Measurements from ENCODE around the gene S100A1.
A peak's percentile ranks its signal among the peaks of the same experiment; 100 is the strongest.
"Not testable (repeated sequence)": the region's sequence is repeated elsewhere in the genome, so short reads cannot be mapped to it uniquely, and the experiment has no call there.

The S100A1 gene

DNA sequence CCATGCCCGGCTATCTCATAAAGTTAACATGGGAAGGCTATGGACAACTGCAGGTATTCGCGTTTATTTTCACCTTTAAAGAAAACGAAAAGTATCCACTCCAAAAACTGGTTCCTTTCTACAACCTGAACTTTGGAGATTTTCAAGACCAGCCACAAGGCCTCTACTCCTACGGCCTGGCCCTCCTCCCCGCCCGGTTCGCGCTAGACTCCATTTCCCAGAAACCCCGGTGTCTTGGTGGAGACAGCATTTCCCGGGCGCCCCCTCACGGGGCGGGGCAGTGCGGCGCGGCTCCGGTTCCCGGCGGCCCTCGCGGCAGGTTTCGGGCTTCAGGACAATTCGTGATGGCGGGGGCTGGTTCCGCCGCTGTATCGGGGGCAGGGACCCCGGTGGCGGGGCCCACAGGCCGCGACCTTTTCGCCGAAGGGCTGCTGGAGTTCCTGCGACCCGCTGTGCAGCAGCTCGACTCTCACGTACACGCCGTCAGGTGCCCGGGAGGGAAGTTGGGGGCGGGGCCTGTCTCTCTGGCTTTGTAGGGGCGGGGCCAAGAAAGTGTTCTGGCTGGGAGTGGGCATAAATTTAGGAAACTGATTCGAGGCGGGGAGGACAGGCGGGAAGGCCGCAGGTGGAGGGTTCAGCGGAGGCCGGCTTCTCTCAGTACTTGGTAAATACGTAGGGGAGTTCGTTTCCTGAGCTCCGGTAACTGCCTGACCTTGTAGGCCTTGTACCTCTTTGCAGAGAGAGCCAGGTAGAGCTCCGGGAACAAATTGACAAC, 30.4 kb downstream of the S100A1 start, which contains the start of gene SNAPIN:
Gene SNAPIN, plus strand, starts transcription at position 304 of the 775 bp plus-strand sequence. Its CDS starts 41 bp downstream, at position 345.
- peak; percentile 80 for DNase-seq

DNA sequence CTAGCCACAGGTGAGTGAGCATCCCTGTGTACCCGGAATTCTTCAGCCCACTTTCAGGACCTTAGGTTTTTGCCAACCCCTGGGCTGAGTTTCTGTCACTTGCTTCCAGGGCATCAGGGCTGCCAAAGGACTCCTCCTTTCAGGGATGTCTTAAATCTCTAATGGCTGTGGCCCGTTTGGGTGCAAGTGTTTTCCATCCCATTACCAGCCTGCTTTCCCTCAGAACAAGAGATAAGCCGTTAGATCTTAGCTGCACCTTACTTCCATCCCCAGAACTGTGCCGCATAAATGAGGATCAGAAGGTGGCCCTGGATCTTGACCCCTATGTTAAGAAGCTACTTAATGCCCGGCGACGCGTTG, 30.9 kb downstream of the S100A1 start:
- no peak for DNase-seq

DNA sequence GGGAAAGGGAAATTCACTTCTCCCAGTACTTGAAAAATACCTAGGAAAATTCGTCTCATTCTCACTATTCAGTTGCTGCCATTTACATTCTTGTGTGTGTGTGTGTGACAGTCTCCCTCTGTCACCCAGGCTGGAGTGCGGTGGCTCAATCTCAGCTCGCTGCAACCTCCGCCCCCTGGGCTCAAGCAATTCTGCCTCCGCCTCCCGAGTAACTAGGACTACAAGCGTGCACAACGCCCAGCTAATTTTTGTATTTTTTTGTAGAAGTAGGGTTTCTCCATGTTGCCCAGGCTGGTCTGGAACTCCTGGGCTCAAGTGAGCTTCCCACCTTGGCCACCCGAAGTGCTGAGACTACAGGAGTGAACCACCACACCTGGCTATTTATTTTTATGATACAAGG, 31.4 kb downstream of the S100A1 start:
- DNase-seq = no peak

DNA sequence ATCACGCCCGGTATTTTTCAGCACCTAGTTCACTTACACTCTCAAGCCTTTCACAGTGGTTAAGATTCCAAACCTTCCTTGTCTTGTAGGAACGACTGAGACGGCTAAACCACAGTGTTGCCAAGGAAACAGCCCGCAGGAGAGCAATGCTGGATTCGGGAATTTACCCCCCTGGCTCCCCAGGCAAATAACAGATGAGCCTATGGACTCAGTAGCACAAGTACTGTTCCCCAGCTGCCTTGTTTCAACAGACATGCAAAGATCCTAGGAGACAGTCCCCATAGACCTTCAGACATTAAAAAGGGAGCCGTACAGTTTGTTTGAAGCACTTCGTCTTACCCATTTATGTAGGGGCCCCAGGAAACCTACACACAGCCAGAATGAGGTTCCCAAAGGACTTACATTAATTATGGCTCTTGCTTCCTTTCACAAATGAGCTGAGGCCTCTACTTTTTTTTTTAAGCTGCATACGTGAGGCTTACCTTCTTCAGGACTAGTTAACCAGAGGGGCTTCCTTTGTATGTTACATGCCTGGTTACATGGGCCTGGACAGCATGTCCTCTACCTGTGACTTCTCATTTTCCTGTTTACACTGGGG, 33.0 kb downstream of the S100A1 start:
- no peak for DNase-seq

DNA sequence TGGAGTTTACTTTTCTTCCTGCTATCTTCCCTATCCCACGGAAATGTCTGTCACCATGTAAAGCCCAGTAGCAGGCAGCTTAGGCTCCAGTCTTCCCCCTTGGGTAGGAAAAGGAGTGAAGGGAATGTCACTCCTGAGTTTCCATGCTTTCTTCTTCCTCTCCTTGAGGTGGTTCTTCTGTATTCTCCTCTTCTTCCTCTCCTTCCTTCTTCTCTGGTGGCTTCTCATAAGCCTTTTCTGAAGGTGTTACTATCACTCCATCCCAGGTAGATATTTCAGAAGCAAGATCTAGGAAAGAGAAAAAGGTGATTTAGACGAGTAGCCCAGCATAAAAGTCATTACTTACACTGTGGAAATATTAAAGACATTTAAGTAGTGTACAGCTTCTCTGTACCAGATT, 34.0 kb downstream of the S100A1 start:
- no peak for DNase-seq

DNA sequence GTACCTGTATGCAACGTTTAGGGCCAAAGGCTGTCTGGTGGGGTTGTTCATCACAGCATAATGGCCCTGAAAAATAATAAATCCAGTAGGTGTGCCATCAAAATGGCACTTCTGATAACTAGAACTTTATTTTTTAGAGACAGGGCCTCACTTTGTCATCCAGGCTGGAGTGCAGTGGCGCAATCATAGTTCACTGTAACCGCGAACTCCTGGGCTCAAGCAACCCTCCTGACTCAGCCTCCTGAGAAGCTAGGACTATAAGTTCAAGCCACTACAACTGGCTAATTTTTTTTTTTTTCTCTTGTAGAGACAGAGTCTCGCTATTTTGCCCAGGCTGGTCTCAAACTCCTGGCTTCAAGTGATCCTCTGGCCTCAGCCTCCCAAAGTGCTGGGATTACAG, 35.0 kb downstream of the S100A1 start:
- DNase-seq = no peak

DNA sequence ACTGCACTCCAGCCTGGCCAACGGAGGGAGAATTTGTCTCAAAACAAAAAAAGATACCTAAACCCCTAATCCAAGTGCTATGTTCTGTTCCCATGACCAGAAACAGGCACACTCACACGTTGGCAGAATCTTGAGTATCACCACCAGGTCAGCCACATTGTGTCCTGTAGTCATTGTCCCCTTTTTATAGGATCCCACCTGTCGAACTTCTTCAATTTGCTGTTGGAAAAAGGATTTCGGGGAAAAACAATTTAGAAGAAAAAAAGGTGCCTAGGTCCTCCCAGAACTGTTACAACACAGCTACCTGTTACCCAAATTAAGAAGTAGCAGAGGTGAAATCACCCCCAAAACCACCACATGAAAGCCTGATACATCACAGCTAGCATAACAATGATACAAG, 39.2 kb downstream of the S100A1 start:
- DNase-seq = no peak

DNA sequence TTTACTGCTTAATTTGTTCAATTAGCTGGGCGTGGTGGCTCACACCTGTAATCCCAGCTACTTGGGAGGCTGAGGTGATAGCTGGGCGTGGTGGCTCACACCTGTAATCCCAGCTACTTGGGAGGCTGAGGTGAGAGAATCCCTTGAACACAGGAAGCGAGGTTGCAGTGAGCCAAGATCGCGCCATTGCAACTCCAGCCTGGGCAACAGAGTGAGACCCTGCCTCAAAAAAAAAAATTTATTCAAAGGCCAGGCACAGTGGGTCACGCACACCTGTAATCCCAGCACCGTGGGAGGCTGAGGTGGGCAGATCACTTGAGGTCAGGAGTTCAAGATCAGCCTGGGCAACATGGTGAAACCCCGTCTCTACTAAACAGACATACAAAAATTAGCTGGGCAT, 40.4 kb downstream of the S100A1 start:
- not testable (repeated sequence) for DNase-seq

DNA sequence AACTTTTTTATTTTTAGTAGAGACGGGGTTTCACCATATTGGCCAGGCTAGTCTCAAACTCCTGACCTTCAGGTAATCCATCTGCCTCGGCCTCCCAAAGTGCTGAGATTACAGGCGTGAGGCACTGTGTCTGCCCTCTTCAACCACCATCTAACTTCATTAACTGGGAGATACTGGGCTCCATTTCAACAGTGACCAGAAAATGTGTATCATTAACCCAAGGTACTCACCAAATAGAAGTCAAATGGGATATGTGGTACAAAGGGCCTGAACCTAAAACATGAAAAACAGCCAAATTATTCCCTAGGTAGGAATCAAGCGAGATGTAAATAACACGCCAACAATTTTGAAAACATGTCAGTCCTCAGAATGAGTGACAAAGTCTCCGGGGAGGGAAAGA, 41.4 kb downstream of the S100A1 start:
- DNase-seq = no peak

DNA sequence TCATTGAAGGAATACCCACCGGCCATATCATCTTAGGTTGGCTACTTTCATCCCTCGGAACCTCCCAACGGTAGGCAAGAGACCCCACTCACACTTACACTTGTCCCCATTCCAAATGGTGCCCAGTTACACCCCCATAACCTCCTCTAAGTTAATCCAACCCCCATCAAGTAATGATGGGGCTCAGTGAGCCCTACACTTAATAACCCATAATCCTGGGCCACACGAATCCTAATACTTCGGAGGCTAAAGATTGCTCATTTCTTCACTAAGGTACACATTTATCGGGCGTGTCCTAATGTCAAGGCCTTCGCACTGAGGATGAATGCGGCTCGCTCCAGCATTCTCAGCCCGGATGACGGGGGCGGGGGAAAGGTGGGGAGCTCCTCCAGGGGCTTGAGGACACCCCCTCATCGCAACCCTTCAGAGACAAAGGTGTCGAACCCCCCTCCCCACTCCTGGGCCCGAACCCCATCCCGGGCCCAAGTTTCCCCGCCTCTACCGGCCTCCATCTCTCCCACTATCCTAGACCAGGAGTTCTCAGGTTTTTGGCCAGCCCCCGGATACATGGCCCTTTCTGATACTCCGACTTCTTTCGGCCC, 42.1 kb downstream of the S100A1 start:
- no peak for DNase-seq

DNA sequence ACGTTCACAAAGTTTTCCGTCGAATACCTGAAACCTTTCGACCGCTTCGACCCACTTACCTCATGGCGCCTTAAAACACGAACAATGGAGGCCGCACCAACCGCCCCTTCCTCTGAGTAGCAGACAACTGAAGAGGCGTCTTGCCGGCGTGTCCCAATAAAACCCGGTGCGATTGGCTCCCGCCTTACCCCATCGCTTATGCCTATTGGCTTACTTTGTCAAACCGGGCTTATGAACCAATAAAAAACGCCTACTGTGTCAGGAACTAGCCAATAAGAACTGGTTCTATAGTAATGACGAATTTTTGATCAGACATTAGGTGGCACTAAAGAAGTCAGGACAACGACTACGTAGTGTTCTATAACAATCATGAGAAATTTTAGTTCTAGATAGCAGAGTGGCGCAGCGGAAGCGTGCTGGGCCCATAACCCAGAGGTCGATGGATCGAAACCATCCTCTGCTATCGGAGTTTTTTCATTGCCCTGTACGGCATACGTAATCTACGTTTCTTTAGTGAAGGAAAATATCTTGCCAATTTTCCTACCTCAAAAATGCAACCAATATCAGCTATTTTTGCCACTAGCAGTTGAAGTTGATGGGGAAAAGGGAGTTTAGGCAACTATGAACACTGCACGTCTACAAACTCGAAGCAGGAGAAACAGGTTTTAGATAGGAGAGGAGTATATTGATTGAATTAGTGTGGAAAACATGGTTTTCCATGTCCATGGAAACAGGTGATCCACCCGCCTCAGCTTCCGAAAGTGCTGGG, 42.8 kb downstream of the S100A1 start, which contains the start of gene ILF2:
Gene ILF2, minus strand, starts transcription at position 135 of the 769 bp plus-strand sequence. Its CDS starts 71 bp downstream, at position 64.
- peak; percentile 99 for DNase-seq

DNA sequence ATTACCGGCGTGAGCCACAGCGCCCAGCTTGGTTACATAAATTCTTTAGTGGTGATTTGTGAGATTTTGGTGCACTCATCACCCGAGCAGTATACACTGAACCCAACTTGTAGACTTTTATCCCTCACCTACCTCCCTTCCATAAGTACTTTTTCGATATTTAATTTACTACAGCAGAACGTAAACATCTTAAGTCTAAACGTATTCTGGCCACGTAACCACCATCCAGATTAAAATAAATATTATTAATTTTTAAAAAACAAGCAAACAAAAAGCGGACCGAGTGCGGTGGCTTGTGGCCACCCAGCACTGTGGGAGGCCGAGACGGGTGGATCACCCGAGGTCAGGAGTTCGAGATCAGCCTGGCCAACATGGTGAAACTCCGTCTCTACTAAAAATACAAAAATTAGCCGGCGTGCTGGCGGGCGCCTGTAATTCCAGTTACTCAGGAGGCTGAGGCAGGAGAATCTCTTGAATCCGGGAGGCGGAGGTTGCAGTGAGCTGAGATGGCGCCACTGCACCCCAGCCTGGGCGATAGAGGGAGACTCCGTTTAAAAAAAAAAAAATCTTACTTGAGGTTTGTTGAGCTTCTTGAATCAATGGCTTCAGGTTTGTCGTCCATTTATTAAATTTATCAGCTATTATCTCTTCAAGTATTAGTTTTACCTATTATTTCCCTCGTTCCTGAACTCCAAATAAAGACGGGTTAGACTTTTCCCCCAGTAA, 43.6 kb downstream of the S100A1 start:
- DNase-seq = not testable (repeated sequence)

DNA sequence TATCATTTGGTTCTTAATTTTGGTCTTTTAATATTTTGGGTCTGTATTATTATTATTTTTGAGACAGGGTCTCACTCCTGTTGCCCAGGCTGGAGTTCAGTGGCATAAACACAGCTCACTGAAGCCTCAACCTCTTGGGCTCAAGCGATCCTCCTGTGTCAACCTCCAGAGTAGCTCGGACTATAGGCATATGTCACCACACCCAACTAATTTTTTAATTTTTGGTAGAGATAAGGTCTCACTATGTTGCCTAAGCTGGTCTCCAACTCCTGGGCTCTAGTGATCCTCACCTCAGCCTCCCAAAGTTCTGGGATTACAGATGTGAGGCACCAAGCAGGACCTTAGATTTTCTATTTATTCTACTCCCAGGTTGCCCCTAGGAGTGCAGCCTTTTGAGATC, 45.3 kb downstream of the S100A1 start:
- no peak for DNase-seq

DNA sequence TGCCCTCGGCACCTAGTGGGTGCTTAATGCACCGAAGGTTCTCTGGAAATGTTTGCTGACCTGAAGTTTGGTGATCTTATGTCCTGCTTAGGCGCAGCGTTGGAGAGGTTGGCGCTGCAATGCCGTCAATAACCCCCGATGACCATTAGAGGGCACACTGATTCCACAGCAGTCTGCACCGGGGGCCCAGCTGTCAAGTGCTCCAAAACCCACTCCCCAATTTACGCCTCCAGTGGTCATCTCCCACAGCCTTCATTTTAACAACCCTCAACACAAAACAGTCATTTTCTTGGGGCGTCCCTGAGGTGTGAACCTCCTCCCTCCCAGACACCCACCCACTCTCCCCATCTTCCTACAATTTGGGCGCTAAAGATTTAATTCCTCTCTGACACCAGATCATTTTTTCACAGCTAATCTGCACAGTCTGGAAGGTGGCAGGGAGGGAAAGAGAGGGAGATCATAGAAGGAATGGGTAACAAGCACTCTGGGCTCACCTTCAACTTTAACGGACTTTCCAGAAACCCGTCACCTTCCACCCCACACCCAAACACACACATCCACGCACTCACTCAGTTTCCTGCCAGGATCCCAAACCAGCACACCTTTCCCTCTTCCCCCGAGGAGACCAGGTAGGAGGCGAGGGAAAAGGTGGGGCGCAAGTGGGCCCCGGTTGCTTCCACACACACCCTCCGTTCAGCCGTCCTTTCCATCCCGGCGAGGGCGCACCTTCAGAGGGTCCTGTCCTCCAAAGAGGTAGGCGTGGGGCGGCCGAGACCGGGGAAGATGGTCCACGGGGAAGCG, 49.7 kb downstream of the S100A1 start:
- peak; percentile 31 for DNase-seq

DNA sequence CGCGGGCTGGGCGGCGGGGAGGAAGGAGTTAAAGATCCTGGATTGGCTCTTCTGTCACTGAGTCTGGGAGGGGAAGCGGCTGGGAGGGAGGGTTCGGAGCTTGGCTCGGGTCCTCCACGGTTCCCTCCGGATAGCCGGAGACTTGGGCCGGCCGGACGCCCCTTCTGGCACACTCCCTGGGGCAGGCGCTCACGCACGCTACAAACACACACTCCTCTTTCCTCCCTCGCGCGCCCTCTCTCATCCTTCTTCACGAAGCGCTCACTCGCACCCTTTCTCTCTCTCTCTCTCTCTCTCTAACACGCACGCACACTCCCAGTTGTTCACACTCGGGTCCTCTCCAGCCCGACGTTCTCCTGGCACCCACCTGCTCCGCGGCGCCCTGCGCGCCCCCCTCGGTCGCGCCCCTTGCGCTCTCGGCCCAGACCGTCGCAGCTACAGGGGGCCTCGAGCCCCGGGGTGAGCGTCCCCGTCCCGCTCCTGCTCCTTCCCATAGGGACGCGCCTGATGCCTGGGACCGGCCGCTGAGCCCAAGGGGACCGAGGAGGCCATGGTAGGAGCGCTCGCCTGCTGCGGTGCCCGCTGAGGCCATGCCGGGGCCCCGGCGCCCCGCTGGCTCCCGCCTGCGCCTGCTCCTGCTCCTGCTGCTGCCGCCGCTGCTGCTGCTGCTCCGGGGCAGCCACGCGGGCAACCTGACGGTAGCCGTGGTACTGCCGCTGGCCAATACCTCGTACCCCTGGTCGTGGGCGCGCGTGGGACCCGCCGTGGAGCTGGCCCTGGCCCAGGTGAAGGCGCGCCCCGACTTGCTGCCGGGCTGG, 50.5 kb downstream of the S100A1 start, which contains the start of gene NPR1:
Gene NPR1, plus strand, starts transcription at position 170 of the 818 bp plus-strand sequence. Its CDS starts 421 bp downstream, at position 591.
- DNase-seq = no peak

DNA sequence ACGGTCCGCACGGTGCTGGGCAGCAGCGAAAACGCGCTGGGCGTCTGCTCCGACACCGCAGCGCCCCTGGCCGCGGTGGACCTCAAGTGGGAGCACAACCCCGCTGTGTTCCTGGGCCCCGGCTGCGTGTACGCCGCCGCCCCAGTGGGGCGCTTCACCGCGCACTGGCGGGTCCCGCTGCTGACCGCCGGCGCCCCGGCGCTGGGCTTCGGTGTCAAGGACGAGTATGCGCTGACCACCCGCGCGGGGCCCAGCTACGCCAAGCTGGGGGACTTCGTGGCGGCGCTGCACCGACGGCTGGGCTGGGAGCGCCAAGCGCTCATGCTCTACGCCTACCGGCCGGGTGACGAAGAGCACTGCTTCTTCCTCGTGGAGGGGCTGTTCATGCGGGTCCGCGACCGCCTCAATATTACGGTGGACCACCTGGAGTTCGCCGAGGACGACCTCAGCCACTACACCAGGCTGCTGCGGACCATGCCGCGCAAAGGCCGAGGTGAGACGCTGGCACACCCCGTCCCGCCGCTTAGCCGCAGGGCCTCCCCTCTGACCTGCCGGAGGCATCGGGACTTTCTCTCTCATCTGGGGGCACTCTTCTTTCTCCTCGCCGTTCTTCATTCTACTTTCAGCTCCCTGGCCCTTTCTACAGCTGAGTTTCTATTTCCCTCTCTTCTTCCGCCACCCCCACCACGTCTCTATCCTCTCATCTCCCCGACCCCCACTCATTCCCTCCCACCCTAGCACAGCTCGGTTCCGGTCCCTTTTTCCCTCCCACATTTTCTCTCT, 51.3 kb downstream of the S100A1 start:
- no peak for DNase-seq

DNA sequence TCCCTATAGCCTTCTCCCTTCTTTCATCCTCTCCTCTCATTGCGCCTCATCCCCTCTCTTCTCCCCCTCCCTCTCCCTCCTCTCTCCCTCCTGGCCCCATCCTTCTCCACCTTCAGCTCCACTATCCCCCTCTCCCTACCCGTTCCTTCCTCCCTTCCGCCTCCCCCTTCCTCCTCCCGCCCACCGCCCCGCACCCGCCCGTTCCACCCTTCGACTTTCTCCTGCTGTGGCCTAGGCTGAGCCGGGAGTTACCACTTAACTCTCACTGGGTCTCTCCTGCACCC, 51.8 kb downstream of the S100A1 start:
- DNase-seq = no peak

Data from NCI-H1092 (cell line).